ENCODE measurements around the gene SPATA31E1. TPM values are rescaled to one million over a fixed set of nuclear protein-coding genes. Genes with fewer than 3 reads are reported as not detected.

SPATA31E1 gene
- total and polyA plus RNA-seq, 3 donors from 2014 or later = 4.6 to 25.0 (median 4.8) TPM

DNA sequence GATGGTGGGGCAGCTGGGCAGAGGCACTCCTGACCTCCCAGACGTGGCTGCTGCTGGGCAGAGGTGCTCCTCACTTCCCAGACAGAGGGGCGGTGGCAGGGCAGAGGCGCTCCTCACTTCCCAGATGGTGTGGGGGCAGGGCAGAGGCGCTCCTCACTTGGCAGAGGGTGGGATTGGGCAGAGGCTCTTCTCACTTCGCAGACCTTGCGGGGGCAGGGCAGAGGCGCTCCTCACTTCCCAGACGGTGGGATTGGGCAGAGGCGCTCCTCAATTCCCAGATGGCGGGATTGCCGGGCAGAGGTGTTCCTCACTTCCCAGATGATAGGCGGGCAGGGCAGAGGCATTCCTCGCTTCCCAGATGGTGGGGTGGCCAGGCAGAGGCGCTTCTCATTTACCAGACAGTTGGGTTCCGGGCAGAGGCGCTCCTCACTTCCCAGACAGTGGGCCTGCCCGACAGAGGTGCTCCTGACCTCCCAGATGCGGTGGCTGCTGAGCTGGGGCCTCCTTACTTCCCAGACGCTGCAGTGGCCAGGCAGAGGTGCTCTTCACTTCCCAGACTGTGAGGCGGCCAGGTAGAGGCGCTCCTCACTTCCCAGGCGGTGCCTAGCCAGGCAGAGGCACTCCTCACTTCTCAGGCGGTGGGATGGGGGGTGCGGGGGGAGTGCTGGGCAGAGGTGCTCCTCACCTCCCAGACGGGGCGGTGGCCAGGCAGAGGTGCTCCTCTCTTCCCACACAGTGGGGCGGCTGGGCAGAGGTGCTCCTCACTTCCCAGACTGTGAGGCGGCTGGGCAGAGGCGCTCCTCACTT, 25.3 kb upstream of the SPATA31E1 start:
- no peak for DNase-seq
- Histone ChIP-seq H3K27ac (no peak overlapping the region), H3K36me3 (ENCODE audit: low read depth, missing control alignments) (no peaks in the 10 kb centered on the region), H3K9me3 (no peaks in the 10 kb centered on the region), H3K27me3 (no peaks in the 10 kb centered on the region), H3K4me3 (no peak overlapping the region), H3K4me1 (no peaks in the 10 kb centered on the region)
- TF ChIP-seq, protein P1, sequence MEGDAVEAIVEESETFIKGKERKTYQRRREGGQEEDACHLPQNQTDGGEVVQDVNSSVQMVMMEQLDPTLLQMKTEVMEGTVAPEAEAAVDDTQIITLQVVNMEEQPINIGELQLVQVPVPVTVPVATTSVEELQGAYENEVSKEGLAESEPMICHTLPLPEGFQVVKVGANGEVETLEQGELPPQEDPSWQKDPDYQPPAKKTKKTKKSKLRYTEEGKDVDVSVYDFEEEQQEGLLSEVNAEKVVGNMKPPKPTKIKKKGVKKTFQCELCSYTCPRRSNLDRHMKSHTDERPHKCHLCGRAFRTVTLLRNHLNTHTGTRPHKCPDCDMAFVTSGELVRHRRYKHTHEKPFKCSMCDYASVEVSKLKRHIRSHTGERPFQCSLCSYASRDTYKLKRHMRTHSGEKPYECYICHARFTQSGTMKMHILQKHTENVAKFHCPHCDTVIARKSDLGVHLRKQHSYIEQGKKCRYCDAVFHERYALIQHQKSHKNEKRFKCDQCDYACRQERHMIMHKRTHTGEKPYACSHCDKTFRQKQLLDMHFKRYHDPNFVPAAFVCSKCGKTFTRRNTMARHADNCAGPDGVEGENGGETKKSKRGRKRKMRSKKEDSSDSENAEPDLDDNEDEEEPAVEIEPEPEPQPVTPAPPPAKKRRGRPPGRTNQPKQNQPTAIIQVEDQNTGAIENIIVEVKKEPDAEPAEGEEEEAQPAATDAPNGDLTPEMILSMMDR (IDR thresholded peaks at IDR 0.05) = no peak
- no peak for TF ChIP-seq POLR2A (IDR thresholded peaks at IDR 0.05)
- 72 to 92% methylated on average over 12 to 28 of the region's 29 CpGs for WGBS, 2 donors
- intact Hi-C loops (cut with DNase I; ENCODE audit: low total_unique reads) = no loop called here

DNA sequence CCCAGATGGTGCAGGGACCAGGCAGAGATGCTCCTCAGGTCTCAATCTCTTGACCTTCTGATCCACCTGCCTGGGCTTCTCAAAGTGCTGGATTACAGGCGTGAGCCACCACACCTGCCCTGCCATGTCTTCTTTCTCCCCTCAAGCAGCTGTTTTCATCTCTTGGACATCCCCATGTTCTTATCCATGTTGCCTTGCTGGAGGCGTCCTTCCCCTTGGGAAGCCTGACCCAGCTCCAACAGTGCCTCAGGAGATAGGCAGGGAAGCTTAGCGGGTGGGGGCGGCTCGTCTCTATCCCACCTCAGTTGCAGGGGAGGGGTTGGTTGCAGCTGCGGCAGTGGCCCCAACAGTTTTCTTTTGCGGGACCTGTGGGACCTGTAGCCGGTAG, 24.7 kb upstream of the SPATA31E1 start:
- TF ChIP-seq, protein P1 (IDR thresholded peaks at IDR 0.05) = no peak
- no peak for TF ChIP-seq POLR2A (IDR thresholded peaks at IDR 0.05)
- Histone ChIP-seq H3K36me3 (ENCODE audit: low read depth, missing control alignments) (no peaks in the 10 kb centered on the region), H3K27ac (no peak overlapping the region), H3K4me1 (no peaks in the 10 kb centered on the region), H3K9me3 (no peaks in the 10 kb centered on the region), H3K27me3 (no peaks in the 10 kb centered on the region), H3K4me3 (no peak overlapping the region)
- DNase-seq = no peak
- intact Hi-C loops (cut with DNase I; ENCODE audit: low total_unique reads) = no loop called here
- 90 to 98% methylated on average over 6 to 8 of the region's 8 CpGs for WGBS, 2 donors

DNA sequence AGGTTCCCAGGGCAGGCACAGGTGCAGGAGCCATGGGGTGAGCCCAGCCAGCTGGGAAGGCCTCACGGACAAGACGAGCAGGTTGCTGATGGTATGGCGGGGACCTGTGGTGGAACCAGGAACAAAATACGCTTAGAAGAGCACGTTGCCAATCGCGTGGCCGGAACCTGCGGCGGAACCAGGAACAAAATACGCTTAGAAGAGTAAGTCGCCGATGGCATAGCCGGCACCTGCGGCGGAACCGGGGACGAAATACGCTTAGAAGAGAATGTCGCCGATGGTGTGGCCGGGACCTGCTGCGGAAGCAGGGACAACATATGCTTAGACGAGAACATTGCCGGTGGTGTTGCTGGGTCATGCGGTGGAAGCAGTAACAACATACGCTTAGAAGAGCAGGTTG, 23.5 kb upstream of the SPATA31E1 start:
- 84 to 97% methylated on average over 26 to 27 of the region's 27 CpGs for WGBS, 2 donors
- TF ChIP-seq, protein P1 (IDR thresholded peaks at IDR 0.05) = no peak
- TF ChIP-seq POLR2A (IDR thresholded peaks at IDR 0.05) = no peak
- intact Hi-C loops (cut with DNase I; ENCODE audit: low total_unique reads) = no loop called here
- no peak overlapping the region for H3K4me3 ChIP-seq
- no peaks in the 10 kb centered on the region for H3K9me3 ChIP-seq
- DNase-seq = no peak
- no peaks in the 10 kb centered on the region for H3K36me3 ChIP-seq (ENCODE audit: low read depth, missing control alignments)
- no peak overlapping the region for H3K27ac ChIP-seq
- no peaks in the 10 kb centered on the region for H3K27me3 ChIP-seq
- no peaks in the 10 kb centered on the region for H3K4me1 ChIP-seq

DNA sequence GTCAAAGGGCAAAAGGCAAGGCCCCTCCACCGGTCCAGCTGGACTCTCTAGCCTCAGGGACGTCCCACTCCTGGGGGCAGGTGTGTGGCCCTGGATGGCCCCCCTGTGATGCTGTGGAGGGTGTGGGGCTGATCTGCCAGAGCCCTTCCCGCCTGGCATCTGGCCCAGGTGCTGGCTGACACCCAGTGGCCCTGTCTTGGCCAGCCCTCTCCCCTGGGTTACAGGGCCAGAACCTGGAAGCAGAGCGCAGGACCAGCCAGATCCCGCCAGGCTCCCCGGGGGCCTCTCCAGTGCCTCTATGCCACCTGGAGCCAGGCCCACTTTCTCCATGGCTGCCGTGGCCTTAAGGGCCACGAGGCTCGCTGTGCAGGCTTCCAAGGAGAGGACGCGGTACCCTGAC, 22.9 kb upstream of the SPATA31E1 start:
- no peak for DNase-seq
- Histone ChIP-seq H3K27ac (no peak overlapping the region), H3K4me3 (no peak overlapping the region), H3K27me3 (no peaks in the 10 kb centered on the region), H3K4me1 (no peaks in the 10 kb centered on the region), H3K9me3 (no peaks in the 10 kb centered on the region), H3K36me3 (ENCODE audit: low read depth, missing control alignments) (no peaks in the 10 kb centered on the region)
- intact Hi-C loops (cut with DNase I; ENCODE audit: low total_unique reads) = no loop called here
- 95 to 100% methylated on average over 2 to 11 of the region's 11 CpGs for WGBS, 2 donors
- TF ChIP-seq POLR2A (IDR thresholded peaks at IDR 0.05) = no peak
- TF ChIP-seq, protein P1 (IDR thresholded peaks at IDR 0.05) = no peak

DNA sequence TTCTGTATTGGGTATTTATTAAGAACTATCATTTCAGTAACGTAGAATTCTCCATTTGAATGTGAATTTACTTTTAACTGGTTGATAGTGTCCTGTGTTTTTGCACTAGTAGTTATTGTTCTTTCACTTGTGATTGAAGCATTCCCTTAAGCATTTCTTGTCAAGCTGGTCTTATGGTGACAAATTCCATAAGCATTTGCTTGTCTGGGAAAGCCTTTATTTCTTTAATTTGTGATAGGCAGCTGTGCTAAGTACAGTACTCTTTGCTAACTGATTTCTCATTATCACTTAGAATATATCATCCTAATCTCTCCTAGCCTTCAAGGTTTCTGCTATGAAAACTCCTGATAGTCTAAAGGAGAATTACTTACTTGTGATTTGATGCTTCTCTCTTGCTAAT, 21.3 kb upstream of the SPATA31E1 start:
- no peak for TF ChIP-seq POLR2A (IDR thresholded peaks at IDR 0.05)
- TF ChIP-seq, protein P1 (IDR thresholded peaks at IDR 0.05) = no peak
- intact Hi-C loops (cut with DNase I; ENCODE audit: low total_unique reads) = no loop called here
- Histone ChIP-seq H3K4me3 (no peak overlapping the region), H3K27me3 (no peaks in the 10 kb centered on the region), H3K9me3 (no peaks in the 10 kb centered on the region), H3K36me3 (ENCODE audit: low read depth, missing control alignments) (no peaks in the 10 kb centered on the region), H3K27ac (no peak overlapping the region), H3K4me1 (no peaks in the 10 kb centered on the region)
- WGBS, 2 donors = 94 to 95% methylated on average over 1 of the region's 1 CpG
- DNase-seq = no peak

All from testis (tissue), 3 donors.